AML-193 (cell line): Measurements from ENCODE around the gene HS6ST2.

Experiments used
- DNase-seq, 2 experiments: peaks; one replicate each; lab custom pipeline; 2025; lab: John Stamatoyannopoulos, UW

The HS6ST2 gene

DNA sequence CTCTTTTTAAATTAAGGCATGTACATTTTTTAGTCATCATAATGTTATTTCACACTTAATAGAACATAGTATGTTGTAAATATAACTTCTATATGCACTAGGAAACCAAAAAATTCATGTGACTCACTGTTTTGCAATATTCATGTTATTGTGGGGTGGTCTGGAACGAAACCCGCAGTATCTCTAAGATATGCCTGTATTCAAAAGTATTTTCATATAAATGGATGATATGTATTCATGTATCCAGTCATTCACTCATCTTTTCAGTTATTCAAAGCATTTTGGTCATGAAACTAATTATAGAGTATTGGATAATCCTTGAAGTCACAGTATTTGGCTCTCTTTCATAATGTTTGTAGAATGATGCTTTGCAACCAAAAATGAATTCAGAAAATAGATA lies 168.1 kb downstream of the HS6ST2 start:
- DNase-seq: no peak

DNA sequence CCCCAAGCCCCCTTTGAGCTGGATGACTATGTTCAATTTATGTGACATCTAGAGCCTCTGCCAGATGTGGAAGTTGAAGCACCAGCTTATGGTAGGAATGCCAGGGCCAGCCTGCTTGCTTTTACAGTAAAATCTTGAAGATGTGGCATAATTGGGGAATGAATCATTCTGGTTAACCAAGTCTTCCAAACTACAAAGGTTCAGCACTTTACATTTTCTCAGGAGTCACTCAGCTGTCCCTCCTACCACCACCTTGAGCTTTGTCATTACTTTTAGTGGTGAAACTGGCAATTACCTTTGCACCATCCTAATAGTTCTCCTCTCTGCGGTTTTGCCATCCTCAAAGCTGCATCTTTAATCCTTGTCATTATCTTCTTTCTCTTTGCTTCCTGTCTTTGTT lies 172.2 kb downstream of the HS6ST2 start:
- DNase-seq: no peak

DNA sequence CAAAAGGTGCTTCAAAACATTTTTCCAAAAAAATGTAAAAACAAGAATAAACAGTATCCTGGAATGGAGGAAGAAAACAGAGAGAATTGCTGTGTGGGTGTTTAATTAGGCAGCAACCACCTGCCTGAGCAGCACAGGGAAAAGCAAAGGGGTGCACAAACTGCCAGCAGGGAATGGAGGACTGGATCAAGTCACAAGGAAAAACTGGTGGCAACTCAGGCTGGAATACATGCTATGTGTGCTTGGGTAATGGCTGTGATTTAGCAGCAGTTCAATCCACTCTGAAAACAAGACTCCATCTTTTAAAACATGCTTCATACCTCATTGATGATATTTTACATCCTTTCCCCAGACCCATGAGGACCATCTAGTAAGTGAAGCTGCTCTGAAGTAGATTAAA lies 179.5 kb downstream of the HS6ST2 start:
- no peak for DNase-seq

DNA sequence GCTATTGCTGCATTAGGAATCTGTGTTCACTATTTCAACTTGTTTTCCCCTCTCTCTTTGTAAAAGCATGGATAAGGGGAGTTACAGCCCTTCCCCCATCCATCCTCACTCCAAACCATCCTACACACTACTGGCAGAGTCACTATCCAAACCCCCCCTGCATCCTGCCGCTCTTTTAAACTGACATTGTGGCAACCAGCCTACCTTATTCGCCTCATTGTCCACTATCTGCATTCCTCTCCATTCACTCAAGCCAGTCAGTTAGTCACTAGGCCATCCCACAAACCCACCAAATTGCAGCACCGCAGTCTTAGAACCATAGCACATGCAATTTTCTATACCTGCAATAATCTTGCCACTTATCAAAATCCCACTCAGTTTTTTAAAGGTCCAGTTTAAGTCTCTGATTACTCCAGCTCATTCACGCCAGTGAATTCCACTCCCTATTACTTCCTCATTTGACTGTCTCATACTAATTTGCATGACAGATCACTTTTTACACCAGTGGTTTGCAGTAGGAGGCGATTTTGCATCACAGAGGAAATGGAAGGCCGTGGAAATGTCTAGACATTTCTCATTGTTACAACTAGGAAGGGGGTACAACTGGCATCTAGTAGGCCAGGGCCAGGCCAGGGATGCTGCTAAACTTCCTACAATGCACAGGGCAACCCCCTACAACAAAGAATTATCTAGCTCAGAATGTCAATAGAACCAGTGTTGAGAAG lies 181.8 kb downstream of the HS6ST2 start:
- DNase-seq: peak in 1 of 2 experiments; percentile 1

DNA sequence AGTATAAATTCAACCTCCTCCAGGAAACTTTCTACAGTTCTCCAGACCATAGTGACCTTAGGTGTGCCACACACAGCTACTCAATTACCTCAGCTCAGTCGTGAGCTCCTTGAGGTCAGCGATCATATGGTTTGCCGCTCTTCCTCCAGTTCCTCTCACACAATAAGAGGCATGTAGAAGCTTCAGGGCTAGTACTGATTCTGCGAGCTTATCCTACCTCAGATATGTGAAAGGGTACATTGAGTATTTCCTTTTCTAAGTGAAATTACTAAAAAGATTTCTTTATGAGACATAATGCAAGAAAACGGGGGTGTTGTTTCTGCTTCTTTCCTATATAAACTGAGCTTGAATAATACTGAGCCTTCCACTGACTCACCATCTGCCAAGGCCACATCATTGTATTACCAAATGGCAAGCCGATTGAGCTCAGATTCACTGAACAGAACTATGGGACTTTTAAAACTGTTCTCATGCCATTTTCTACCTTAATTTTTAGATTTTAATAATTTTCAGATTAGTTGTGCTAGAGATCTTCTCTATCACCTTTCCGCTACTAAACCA lies 183.1 kb downstream of the HS6ST2 start:
- DNase-seq: no peak

DNA sequence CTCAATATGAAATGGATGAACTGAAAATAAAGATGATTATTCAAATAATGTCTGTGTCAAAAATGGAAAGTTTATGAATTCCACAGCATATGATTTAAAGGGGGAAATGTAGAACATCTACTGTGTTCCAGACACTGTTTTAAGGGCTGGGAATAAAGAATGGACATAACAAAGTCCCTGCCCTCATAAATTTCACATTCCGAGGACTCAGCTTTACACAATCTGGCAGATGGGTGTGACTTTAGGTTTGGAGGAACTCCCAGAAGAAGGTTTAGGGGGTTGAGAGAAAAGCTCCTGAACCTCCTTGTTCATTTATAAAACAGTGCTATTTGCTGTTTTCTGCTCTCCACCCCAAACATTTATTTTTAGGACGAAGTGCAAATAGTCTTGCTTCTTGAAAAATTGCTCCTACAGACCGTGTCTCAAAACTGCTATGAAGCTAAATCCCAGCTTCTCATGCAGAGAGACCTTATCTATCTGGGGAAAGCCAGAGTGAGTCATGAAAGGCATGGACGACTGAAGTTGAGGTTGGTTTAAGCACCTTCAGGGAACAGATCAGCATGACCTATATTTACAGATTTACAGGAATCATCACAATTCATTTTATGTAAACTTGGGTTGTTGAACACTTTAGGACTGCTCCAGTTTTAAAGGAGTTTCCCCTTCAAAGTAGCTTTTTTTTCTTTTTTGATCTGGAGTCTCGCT lies 184.3 kb downstream of the HS6ST2 start:
- no peak for DNase-seq

DNA sequence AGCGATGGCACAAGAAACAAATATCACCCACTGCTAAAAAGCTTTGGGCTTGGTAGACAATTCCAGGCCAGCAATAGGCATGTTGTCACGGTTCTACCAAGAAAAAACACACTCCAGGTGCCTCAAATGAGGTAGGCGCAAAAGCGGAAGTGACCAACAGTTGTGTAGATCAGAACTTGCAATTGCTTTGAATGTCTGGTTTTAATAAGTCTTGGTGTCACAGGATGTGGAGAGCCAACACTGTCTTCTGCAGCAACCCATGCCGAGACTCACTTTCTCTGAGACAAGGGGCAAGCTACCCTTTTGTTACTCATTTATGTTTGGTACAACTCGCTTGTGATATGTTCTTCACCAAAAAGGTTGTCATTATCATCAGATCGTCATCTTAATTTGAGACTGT lies 188.8 kb downstream of the HS6ST2 start:
- DNase-seq: no peak

DNA sequence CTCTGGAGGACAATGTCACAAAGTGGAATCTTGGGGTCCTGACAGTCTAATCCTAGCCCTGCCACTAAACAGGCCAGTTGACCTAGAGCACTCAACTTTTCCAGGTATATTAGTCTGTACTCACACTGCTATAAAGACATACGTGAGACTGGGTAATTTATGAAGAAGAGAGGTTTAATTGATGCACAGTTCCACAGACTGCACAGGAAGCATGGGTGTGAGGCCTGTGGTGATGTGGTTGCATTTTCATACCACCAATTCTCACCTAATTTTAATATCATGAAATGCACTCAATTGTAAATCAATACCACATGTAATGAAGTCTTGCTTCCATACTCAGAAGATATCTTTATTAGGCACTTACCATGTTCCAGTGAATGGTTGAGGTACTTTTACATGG lies 192.0 kb downstream of the HS6ST2 start:
- no peak for DNase-seq

DNA sequence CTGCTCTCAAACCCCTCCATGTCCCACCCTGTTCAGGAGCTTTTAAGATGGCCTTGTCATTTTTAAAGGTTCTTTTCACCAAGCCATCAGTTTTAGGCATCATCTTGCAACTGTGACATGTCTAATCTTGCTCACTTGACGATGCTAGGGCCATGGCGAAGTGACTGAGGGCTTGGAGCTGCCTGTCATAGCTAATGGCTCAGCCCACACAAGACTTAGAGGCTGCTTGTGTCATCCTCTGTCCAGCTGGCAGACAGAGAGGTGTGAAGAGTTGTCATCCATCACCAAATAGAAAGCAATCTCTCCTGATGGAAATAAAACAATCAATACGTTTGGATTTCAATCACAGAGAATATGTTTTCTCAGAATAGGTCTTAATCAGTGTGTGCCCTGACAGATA lies 194.9 kb downstream of the HS6ST2 start:
- no peak for DNase-seq

DNA sequence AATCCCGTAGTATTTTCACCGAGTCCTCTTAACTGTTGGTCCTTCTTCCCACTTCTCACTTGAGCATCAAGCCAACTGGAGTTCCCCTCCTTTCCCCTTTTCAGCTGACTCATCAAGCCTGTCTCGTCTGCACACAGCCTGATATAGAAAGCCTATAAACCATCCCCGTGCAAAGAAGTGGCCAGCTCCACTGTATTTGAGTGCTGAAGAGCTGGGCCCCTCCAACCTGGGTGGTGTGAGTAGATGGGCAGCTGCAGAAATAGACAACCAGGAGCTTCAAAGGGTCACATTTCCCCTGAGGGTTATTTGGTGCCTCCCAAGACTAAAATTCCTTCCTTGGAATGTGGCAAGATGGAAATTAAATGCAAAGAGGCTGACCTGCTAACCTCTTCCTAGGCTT lies 199.7 kb downstream of the HS6ST2 start:
- no peak for DNase-seq

DNA sequence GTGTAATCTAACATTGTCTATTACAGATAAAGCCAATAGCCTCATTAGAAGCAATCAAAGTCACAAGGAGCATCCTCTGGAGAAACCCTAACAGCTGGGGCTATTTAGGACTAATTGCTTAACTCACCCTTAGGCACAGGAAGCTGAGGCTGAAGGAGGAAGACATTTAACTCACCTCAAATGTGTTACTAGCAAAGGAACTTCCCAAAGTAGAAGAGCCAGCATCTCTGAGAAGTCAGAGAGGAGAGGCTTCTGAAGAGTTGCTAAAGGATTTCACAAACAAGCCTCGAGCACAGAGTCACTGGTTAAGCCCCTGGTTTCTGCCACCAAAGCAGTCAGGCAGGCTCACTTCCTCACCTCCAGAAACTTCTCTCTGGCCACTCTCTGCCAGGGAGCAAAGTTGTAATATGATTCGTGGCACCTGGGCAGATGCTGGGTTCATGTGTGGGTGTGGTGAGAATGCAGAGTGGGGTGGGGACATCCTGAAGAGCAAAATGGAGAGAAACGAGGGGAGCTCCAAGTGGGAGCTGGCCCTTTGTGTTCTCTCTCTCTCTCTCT lies 201.3 kb downstream of the HS6ST2 start:
- DNase-seq: no peak

DNA sequence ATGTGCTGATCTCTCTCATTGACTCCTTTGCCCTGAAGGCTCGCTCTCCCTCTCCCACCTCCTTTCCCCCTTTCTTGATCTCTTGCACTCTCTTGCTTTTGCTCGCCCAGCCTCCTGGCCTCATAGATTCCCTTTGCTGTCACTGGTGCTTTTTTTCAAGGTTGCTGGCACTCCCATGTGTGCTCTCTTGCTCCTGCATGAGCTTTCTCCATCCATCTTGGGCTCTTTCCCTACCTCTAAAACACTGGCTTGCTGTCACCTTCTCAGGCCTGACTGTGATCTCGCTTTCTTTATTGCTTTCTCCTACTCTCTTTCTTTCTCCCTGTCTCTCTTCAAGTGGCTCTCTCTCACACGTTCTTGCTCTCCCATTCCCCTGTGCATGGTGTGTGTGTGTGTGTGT lies 202.0 kb downstream of the HS6ST2 start:
- no peak for DNase-seq

DNA sequence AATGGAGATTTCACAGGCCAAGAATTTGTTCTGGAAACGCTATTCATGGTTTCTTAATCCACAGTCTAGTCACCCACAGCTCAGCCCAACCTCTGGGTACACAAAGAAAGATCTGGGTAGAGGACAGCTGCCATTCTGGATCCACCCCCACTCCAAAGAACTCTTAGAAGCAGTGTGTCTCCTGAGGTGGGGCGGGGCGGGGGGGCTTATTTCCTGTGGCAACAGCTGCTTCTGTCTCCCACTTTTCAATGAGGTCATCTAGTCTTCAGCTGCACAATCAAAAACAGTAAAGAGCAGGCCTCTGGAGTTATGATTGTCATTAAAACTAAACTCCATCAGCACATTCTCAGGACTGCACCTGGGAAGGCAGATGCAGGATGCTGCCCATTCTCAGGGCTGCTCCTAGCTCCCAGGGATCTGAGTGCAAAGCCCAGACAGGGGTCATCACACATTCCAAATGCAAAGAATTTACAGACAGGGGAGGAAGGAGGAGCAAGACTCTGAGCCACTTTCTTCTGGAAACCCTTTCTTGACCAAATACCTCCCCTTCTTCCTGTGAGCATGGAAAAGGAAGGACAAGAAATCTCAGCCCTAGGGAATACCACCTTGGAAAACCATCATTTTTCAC lies 207.3 kb downstream of the HS6ST2 start:
- no peak for DNase-seq

DNA sequence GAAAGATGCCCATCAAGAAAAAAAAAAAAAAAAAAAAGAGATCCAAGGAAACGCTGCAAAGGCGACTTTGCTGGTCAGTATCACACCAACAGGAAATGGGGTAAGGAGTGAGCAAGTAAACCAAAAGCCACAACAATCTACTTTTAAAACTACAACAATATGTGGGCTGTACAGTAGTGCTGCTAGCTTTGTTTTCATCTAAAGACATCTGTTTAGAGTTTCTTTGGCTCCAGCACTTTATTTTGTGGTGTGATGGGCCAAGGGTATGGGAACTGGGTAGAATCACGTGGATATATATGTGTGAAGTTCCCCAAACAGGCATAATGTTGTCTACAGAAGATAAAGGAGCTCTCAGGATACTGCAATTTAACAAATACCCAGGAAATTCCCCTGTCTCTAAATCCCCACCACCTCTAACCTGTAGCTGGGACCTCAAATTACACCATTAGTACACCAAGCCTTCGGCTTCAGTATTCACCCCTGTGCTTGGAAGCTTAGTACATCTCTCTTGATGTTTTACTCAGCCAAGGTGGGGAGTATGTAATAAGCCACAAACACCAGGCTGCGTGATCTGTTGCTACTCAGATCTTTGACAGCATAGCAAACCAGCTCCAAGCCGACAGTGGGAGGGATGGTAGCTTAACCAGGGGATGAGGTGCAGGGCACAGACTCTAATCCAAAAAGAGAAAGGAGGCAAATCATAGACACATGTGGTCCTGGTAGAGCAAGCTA lies 207.9 kb downstream of the HS6ST2 start:
- DNase-seq: no peak

DNA sequence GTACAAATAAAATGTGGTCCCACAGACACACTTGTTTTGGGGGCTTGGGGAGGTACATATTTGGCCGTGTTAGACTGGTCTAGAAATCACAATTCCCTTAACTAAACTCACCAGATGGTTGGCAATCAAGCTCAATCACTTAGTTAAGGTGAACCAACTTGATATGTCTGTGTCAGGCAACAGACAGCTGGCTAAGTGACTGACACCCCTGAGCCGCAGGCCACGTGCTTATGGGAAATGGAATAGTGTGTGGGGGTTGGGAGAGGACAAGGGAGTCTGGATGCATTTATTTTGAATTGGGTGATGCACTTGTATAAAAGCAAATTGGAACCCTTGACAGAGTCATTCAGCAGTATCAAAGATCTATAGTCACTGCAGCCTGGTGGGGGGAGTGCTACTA lies 209.0 kb downstream of the HS6ST2 start:
- no peak for DNase-seq

DNA sequence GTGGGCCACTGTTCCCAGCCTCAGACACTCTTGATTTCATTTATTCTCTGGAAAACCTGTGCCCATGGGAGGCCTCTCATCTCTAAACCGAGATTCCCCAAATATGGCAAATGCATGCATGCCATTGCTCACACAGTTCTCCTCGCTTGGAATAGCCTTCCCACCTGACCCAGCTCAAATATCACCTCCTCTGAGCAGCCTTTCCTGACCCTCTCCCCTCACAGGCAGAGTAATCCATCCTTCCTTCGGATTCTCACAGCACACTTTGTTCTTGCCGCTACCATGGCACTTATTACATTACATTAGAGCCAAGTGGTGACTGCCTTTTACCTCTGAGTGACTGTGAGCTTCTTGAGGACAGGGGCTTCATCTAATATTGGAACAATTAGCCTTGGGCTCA lies 209.5 kb downstream of the HS6ST2 start:
- no peak for DNase-seq

DNA sequence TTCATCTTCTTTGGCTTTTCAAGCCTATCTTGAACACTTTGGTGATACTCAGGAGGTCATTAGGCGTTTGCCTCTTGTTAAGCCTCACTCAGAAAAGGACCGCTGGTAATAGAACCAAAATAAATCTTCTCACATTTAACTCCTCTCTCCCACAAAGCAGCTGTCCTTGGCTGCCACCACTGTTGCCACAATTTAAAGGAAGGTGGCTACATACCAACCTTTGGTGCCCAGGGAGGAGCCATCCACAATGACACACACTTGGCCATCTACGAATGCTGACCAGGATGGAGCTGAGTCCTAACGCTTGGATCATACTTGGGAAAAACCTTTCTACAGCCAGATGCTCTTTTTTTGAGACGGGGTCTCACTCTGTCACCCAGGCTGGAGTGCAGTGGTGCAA lies 210.2 kb downstream of the HS6ST2 start:
- no peak for DNase-seq

DNA sequence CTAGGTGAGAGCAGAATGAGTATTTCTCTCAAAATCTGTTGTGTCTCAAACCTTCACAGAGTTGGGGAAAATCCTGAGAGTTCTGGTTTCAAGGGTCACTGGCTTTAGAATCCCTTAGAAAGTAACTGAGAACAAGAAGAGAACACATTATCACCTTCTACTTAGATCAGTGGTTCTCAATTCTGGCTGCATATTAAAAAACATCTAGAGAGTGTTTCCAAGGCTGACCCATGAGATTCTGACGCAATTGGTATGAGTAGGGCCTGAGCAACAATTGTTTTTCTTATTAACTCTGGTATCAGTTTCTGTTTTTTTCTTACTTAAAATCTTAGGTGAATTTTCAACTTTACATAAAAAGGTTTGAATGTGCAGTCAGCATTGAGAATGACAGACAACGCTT lies 212.8 kb downstream of the HS6ST2 start:
- no peak for DNase-seq

DNA sequence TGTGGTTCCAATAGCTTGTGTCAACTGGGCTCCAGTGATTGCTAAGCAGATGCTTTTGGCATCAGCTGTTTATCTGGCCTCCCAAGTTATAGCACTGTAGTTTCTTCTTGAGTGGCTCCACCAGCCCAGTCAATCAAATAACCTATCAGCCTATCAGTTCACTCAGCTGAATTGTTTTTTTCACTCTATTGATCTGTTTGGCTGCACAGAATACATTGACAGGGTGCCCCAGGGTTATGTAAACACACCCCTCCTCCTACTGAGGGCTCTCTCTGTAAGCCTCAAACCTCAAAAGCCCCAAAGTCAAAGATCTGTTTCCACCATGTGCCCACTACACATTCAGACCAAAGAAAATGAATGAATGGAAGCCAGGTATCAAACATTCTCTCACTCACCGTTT lies 214.0 kb downstream of the HS6ST2 start:
- DNase-seq: no peak

DNA sequence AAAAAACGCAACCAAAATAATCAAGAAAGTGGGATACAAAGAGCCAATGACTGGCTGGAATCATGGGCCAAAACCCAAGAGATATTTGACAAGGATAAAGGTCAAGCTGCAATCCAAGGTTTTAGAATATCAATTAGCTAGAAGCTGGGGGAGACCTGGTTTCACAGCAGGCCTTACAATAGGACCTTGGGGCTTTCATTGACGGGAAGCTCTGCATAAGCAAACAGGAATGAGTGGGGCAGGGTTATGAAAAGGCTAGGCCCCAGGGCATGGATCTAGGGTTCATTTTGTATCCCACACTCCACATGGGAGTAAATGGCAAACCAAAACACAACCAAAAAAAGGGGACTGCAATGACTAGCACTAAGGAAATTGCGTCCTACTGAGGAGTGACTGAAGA lies 215.3 kb downstream of the HS6ST2 start:
- no peak for DNase-seq

DNA sequence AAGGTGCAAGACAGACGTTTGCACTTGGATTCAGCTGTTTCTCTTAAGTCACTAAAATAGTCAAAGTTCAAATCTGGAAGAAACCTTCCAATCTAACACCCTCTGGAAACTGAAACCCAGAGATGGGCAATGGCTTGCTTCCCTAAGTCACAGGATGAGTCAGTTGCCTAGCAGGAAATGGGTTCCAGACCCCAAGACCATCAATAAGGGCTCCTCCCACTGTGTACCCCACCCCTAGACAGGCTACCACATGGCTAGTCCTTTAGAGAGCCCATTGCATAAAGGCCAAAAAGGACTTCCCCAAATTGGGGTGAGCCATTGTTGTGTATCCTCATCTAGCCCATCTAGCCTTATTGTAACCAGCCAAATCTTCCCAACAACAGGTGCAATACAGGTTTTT lies 216.2 kb downstream of the HS6ST2 start:
- DNase-seq: no peak

DNA sequence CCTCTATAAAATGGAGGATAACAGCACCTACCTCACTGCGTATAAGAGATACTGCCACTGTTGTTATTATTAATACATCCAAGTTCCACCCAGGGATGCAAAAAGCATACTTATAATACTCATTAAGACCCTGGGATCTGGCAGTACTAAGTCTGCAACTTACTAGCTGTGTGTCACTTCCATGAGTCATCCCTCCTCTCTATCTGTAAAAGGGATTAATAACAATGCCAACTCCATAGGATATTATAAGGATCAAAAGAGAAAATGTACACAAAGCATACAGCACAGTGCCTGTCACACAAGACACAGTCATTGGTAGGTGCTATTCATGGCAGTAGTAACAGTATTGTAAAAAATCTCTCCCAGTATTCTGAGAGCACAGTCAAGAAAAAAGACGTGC lies 216.7 kb downstream of the HS6ST2 start:
- DNase-seq: no peak
